ENCODE measurements around the gene ABCB10.
"Not testable (repeated sequence)": the region's sequence is repeated elsewhere in the genome, so short reads cannot be mapped to it uniquely, and the experiment has no call there.

The ABCB10 gene

GRCh38 chr1:229558460-229559335 is at the start of gene ABCB10:
Gene ABCB10, minus strand, starts transcription at chr1:229558707. Its CDS starts 55 bp downstream, at chr1:229558652.
- DNase-seq (ENCODE audit: low read depth in 3 of 3, low spot score in 1 of 3) = peak; percentile 47 to 80 (median 71)

- no peak for DNase-seq (ENCODE audit: low read depth in 3 of 3, low spot score in 1 of 3)
These were observed 48.9 kb upstream of the ABCB10 start for GRCh38 chr1:229607370-229607769.

GRCh38 chr1:229603371-229604005 is 45.0 kb upstream of the ABCB10 start:
- no peak for DNase-seq (ENCODE audit: low read depth in 3 of 3, low spot score in 1 of 3)

- no peak for DNase-seq (ENCODE audit: low read depth in 3 of 3, low spot score in 1 of 3)
These were observed 41.7 kb upstream of the ABCB10 start for GRCh38 chr1:229600229-229600628.

- no peak for DNase-seq (ENCODE audit: low read depth in 3 of 3, low spot score in 1 of 3)
These were observed 40.9 kb upstream of the ABCB10 start for GRCh38 chr1:229599218-229599954.

- no peak for DNase-seq (ENCODE audit: low read depth in 3 of 3, low spot score in 1 of 3)
These were observed 39.4 kb upstream of the ABCB10 start for GRCh38 chr1:229597877-229598276.

GRCh38 chr1:229596925-229597699 is 38.6 kb upstream of the ABCB10 start:
- no peak for DNase-seq (ENCODE audit: low read depth in 3 of 3, low spot score in 1 of 3)

GRCh38 chr1:229595876-229596275 is 37.4 kb upstream of the ABCB10 start:
- not testable (repeated sequence) for DNase-seq (ENCODE audit: low read depth in 3 of 3, low spot score in 1 of 3)

- no peak for DNase-seq (ENCODE audit: low read depth in 3 of 3, low spot score in 1 of 3)
These were observed 35.9 kb upstream of the ABCB10 start for GRCh38 chr1:229594227-229595008.

GRCh38 chr1:229593800-229594199 is 35.3 kb upstream of the ABCB10 start:
- no peak for DNase-seq (ENCODE audit: low read depth in 3 of 3, low spot score in 1 of 3)

GRCh38 chr1:229590119-229590518 is 31.6 kb upstream of the ABCB10 start:
- no peak for DNase-seq (ENCODE audit: low read depth in 3 of 3, low spot score in 1 of 3)

- DNase-seq (ENCODE audit: low read depth in 3 of 3, low spot score in 1 of 3) = no peak
These were observed 26.8 kb upstream of the ABCB10 start for GRCh38 chr1:229585338-229585737.

- no peak for DNase-seq (ENCODE audit: low read depth in 3 of 3, low spot score in 1 of 3)
These were observed 24.2 kb upstream of the ABCB10 start for GRCh38 chr1:229582715-229583114.

- DNase-seq (ENCODE audit: low read depth in 3 of 3, low spot score in 1 of 3) = no peak
These were observed 23.6 kb upstream of the ABCB10 start for GRCh38 chr1:229582011-229582694.

GRCh38 chr1:229581485-229581884 is 23.0 kb upstream of the ABCB10 start:
- no peak for DNase-seq (ENCODE audit: low read depth in 3 of 3, low spot score in 1 of 3)

- DNase-seq (ENCODE audit: low read depth in 3 of 3, low spot score in 1 of 3) = no peak
These were observed 20.7 kb upstream of the ABCB10 start for GRCh38 chr1:229579059-229579673.

- no peak for DNase-seq (ENCODE audit: low read depth in 3 of 3, low spot score in 1 of 3)
These were observed 19.9 kb upstream of the ABCB10 start for GRCh38 chr1:229578168-229579058.

Data from stimulated activated CD4-positive, alpha-beta T cell treated with anti-CD3 and anti-CD28 coated beads, TNF-alpha, amount 100 ng/mL, for 1 hour (primary cell).